Stimulated activated naive B cell treated with anti-CD40 and anti-IgM and Interleukin-4, amounts not matched to agents 10 μg/mL and 1 μg/mL and 100 μg/mL, for 72 hours (primary cell): ENCODE data around the gene KRT85.

Experiments
- ATAC-seq, 2 donors: fragments of 150-1000 bp; cut with Tn5 transposase; replicated peaks; 2 replicates each; pipeline ENCODE4 v1.10.0; 2021; ENCODE audit warnings: moderate library complexity in 1 of 2
- DNase-seq: peaks from one replicate; pipeline ENCODE4 v3.0.0; 2021
- H3K27ac Mint-ChIP-seq: one replicate; pipeline ENCODE4 v1.8.0; 2022; ENCODE audit warnings: mild to moderate bottlenecking, mixed read lengths
- H3K27me3 Mint-ChIP-seq, 2 donors: one replicate each; pipeline ENCODE4 v1.8.0; 2022; ENCODE audit warnings: mixed read lengths in 2 of 2
- H3K36me3 Mint-ChIP-seq, 2 donors: one replicate each; pipeline ENCODE4 v1.8.0; 2022; ENCODE audit warnings: mixed read lengths in 2 of 2, mild to moderate bottlenecking in 1 of 2
- H3K4me1 Mint-ChIP-seq, 2 donors: one replicate each; pipeline ENCODE4 v1.8.0; 2022; ENCODE audit warnings: mixed read lengths in 2 of 2, mild to moderate bottlenecking in 1 of 2
- H3K4me3 Mint-ChIP-seq, 2 donors: one replicate each; pipeline ENCODE4 v1.8.0; 2022; ENCODE audit warnings: mild to moderate bottlenecking in 2 of 2, mixed read lengths in 2 of 2, moderate library complexity in 1 of 2
- H3K9me3 Mint-ChIP-seq, 2 donors: one replicate each; pipeline ENCODE4 v1.8.0; 2022; ENCODE audit warnings: mixed read lengths in 2 of 2, mild to moderate bottlenecking in 1 of 2

Gene KRT85

DNA sequence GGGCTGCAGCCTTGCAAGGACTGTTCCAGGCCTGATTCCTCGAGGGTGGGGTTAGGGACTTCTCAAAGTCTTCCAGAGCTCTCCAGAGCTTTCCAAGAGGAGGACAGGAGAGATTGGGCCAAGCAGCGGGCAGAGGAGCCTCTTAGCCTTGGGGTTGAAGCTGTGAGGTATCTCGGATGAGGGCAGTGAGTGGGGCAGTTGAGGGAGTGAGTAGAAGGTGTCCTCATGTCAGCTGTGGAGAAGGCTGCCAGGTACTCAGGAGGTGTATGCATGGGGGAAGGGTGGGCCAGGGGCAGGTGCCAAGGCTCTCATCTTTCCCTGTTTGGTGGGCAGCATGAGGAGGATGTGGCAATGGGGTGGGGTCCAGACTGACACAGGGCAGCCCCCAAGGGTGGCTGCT is 53.8 kb downstream of the KRT85 start:
- H3K27me3 Mint-ChIP-seq: peaks cover 32 to 50% of the 10 kb centered on the region in 2 donors
- H3K27ac Mint-ChIP-seq: no peak overlapping the region
- ATAC-seq (no peak), DNase-seq (no peak)
- no peaks in the 10 kb centered on the region for H3K36me3 Mint-ChIP-seq
- H3K4me1 Mint-ChIP-seq: peaks cover 3 to 5% of the 10 kb centered on the region in 2 donors
- H3K4me3 Mint-ChIP-seq: no peak overlapping the region
- no peaks in the 10 kb centered on the region for H3K9me3 Mint-ChIP-seq

GRCh38 chr12:52312086-52312485 is 55.2 kb downstream of the KRT85 start:
- Mint-ChIP-seq H3K4me3 (no peak overlapping the region), H3K27me3 (peaks cover 46 to 58% of the 10 kb centered on the region in 2 donors), H3K36me3 (no peaks in the 10 kb centered on the region), H3K9me3 (no peaks in the 10 kb centered on the region), H3K27ac (no peak overlapping the region), H3K4me1 (peaks cover 3 to 11% of the 10 kb centered on the region in 2 donors)
- ATAC-seq: no peak
- DNase-seq: no peak

DNA sequence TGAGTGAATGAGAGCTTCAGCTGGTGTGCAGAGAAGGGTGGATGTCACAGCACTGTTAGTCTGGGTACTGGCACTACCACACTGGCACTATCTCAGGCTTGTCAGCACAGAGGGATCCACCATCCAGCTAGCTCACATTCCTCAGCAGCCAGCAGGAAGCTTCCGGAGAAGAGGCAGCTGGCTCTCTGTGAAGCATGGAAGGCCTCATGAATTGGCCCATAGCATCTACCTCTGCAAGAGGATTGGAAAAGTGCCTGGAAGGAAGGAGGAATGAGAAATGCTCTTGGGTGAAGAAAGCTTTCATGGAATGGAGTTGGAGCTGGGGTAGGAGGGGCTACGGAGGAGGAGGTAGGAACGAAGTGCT is 56.0 kb downstream of the KRT85 start:
- H3K27ac Mint-ChIP-seq: no peak overlapping the region
- no peak for ATAC-seq
- no peak for DNase-seq
- H3K36me3 Mint-ChIP-seq: no peaks in the 10 kb centered on the region
- no peak overlapping the region for H3K4me3 Mint-ChIP-seq
- H3K9me3 Mint-ChIP-seq: no peaks in the 10 kb centered on the region
- peaks cover 54 to 66% of the 10 kb centered on the region in 2 donors for H3K27me3 Mint-ChIP-seq
- H3K4me1 Mint-ChIP-seq: peaks cover 3 to 11% of the 10 kb centered on the region in 2 donors

- no peak for ATAC-seq
- peaks cover 58 to 70% of the 10 kb centered on the region in 2 donors for H3K27me3 Mint-ChIP-seq
- no peak overlapping the region for H3K27ac Mint-ChIP-seq
- no peak for DNase-seq
- H3K4me3 Mint-ChIP-seq: no peak overlapping the region
- H3K9me3 Mint-ChIP-seq: no peaks in the 10 kb centered on the region
- no peaks in the 10 kb centered on the region for H3K36me3 Mint-ChIP-seq
- H3K4me1 Mint-ChIP-seq: peaks cover 3 to 11% of the 10 kb centered on the region in 2 donors
Measured at GRCh38 chr12:52310622-52311284, 56.5 kb downstream of the KRT85 start.
